ENCODE data around the gene SELENBP1. TPM values are rescaled to one million over a fixed set of nuclear protein-coding genes. Genes with fewer than 3 reads are reported as not detected.

Gene SELENBP1
- total RNA-seq, 1 donor from 2014 or later: 129 TPM

DNA sequence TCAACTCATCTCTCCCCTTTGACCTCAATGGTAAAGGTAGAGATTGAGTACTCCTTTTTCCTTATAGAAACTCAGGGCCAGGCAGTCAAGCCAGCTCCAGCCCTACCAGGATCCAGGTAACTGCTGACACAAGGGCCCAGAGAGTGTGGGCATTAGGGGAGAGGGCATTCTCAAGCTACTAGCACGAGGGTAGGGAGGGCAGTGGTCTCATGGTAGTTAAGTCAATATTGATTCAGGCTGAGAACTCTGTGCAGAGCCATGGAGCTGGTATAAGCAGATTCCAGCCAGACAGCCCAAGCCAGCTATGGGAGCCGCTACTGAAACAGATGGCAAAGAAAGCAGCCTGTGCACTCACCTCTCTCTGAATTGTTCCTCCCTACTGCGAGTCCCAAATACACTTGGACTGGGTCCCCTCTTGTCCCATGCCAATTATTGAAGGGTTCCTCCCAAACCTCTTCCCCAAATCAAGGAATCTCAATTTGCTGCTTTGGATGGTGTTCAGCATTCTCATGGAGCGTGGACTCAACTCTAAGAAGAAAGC is 48.0 kb downstream of the SELENBP1 start:
- intact Hi-C loops (cut with DNase I): no loop called here
- ATAC-seq: no peak

DNA sequence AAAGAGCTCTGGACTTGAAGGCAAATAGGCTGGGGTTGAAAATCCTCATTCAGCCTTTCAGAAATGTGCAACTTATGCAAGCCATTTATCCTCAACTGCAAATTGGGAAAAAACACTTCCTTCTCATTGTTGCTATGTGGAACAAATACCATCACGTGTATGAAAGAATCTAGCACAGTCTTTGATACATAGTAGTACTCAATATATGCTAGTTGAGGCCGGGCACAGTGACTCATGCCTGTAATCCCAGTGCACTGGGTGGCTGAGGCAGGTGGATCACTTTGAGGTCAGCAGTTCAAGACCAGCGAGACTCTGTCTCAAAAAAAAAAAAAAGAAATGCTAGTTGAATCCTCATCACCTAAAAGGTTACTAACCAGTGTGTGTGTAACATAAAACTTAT is 53.5 kb downstream of the SELENBP1 start:
- intact Hi-C loops (cut with DNase I): no loop called here
- ATAC-seq (no peak), DNase-seq (ENCODE audit: missing footprints) (no peak)

More for the DNA sequence above, 48.0 kb downstream of the SELENBP1 start:
- no peak for DNase-seq (ENCODE audit: missing footprints)

DNA sequence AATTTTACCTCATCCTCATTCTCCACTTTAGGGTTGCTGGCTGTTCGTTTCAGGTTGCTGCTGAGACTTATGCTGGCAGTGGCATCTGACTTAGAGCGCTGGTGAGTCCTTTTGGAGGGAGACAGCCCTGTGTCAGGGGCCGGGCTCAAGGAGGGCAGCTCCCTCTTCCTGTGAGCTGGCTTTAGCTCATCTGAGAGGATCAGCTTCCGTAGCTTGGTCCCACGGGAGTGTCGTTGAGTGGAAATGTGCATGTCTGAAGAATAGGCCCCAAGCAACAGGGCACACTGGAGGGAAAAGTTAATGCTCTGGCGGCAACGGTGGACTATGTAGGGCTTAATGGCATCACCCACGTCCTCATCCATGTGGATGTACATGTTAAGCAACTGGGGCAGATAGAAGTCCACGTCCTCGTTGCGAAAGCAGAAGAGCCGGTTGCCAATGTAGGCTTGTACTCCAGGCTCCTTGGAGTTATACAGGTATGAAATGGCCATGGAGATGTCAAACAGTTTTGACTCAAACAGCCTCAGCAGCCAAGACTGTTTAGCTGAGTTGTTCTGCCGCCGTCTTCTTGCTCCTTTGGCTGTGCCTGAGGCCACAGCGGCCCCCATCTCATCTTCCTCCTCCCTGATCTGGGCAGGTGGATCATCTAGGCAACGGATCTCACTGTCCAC is 56.8 kb downstream of the SELENBP1 start:
- DNase-seq (ENCODE audit: missing footprints): no peak
- ATAC-seq: no peak
- intact Hi-C loops (cut with DNase I): no loop called here

Other genes with a start within 250 kb of the SELENBP1 start
- 57.6 TPM for gene SEMA6C, start 226.1 kb downstream of the SELENBP1 start, total RNA-seq
- gene TNFAIP8L2, start 216.1 kb downstream of the SELENBP1 start, total RNA-seq: 2.6 TPM
- 12.3 TPM for gene LYSMD1, start 206.8 kb downstream of the SELENBP1 start, total RNA-seq
- 16.6 TPM for gene SCNM1, start 206.6 kb downstream of the SELENBP1 start, total RNA-seq
- not detected for gene TMOD4, start 196.7 kb downstream of the SELENBP1 start, total RNA-seq
- gene VPS72, start 182.5 kb downstream of the SELENBP1 start, total RNA-seq: 47.1 TPM
- 34.8 TPM for gene PIP5K1A, start 174.2 kb downstream of the SELENBP1 start, total RNA-seq
- gene PSMD4, start 118.0 kb downstream of the SELENBP1 start, total RNA-seq: 164 TPM
- gene ZNF687, start 90.4 kb downstream of the SELENBP1 start, total RNA-seq: 10.8 TPM
- 53.7 TPM for gene PI4KB, start 45.3 kb downstream of the SELENBP1 start, total RNA-seq
- gene RFX5, start 25.5 kb downstream of the SELENBP1 start, total RNA-seq: 16.5 TPM
- gene PSMB4, start 26.9 kb upstream of the SELENBP1 start, total RNA-seq: 185 TPM
- 37.7 TPM for gene POGZ, start 86.8 kb upstream of the SELENBP1 start, total RNA-seq
- 0.22 TPM for gene CGN, start 138.7 kb upstream of the SELENBP1 start, total RNA-seq
- gene TUFT1, start 167.6 kb upstream of the SELENBP1 start, total RNA-seq: 3.5 TPM
- 30.6 TPM for gene SNX27, start 239.3 kb upstream of the SELENBP1 start, total RNA-seq